SK-N-MC (cell line): Measurements from ENCODE around the gene CUX1.
A peak's percentile ranks its signal among the peaks of the same experiment; 100 is the strongest.

Experiments
- DNase-seq: peaks from one replicate; pipeline ENCODE4 v3.0.0-alpha.2; 2011; ENCODE audit warnings: low read depth, low spot score
- H3K27ac ChIP-seq: fragments of 200-600 bp; sonication (generic); 2 replicates; pipeline ENCODE4 v1.5.1; 2016; ENCODE audit warnings: mixed run types
- H3K36me3 ChIP-seq: fragments of 200-600 bp; sonication (generic); 2 replicates; pipeline ENCODE4 v1.6.1; 2017; ENCODE audit warnings: antibody characterized with exemption, low read length, mixed read lengths; ENCODE audit not compliant: insufficient read depth
- H3K4me3 ChIP-seq: fragments of 200-600 bp; sonication (generic); 2 replicates; pipeline ENCODE4 v1.5.1; 2016
- H3K9ac ChIP-seq: fragments of 200-600 bp; sonication (generic); 2 replicates; pipeline ENCODE4 v1.8.0; 2017; ENCODE audit warnings: mixed run types, mixed read lengths; ENCODE audit not compliant: insufficient read length
- H3K9me3 ChIP-seq: fragments of 200-600 bp; sonication (generic); 2 replicates; pipeline ENCODE4 v1.6.1; 2017; ENCODE audit warnings: low read depth, mild to moderate bottlenecking, antibody characterized with exemption, low read length, moderate library complexity, mixed read lengths
- EZH2 ChIP-seq: fragments of 200-600 bp; sonication (generic); IDR thresholded peaks from one replicate; pipeline ENCODE4 v1.6.1; 2017; ENCODE audit warnings: antibody characterized with exemption
- FOXP2 ChIP-seq: optimal IDR thresholded peaks from 2 replicates; pipeline ENCODE3; 2011; ENCODE audit warnings: mild to moderate bottlenecking, moderate library complexity; ENCODE audit not compliant: insufficient read depth; ENCODE audit errors: extremely low read length, control extremely low read depth
- POLR2AphosphoS5 ChIP-seq: IDR thresholded peaks from 2 replicates; pipeline ENCODE4 v1.6.1; 2012; ENCODE audit warnings: mild to moderate bottlenecking, low read depth, low read length, borderline replicate concordance

CUX1 gene

GRCh38 chr7:101896941-101897340 is 79.5 kb downstream of the CUX1 start:
- Histone ChIP-seq H3K27ac (no peak overlapping the region), H3K4me3 (no peak overlapping the region), H3K36me3 (no peaks in the 10 kb centered on the region), H3K9me3 (no peaks in the 10 kb centered on the region), H3K9ac (no peak overlapping the region)
- TF ChIP-seq POLR2AphosphoS5 (no peak), FOXP2 (no peak), EZH2 (no peak)
- no peak for DNase-seq

GRCh38 chr7:101898106-101898505 is 80.7 kb downstream of the CUX1 start:
- no peak for TF ChIP-seq POLR2AphosphoS5
- TF ChIP-seq EZH2: no peak
- TF ChIP-seq FOXP2: no peak
- Histone ChIP-seq H3K9me3 (no peaks in the 10 kb centered on the region), H3K27ac (peak overlapping the region; percentile 19; the same call in 1 of the 2 replicates), H3K9ac (no peak overlapping the region), H3K36me3 (no peaks in the 10 kb centered on the region), H3K4me3 (peak overlapping the region; percentile 26; the same call in 1 of the 2 replicates)
- no peak for DNase-seq

DNA sequence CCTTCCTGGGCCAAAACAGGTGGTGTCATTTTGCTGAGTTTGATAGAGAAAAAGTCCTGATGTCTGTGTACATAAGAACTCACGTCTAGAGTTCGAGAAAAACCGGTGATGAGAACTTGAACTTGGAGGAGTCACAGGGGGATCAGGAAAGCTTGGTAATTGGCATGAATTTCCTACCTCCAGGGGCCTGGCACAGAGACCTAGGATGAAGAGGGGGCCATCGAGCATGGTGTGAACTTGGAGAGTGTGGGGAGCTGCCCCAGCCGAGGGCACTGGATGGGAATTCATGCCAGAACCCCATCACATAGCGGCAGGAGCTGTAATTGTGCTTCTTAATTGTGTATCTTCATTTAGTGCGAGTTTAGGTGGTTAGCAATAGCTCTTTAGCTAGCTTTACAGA is 82.2 kb downstream of the CUX1 start:
- Histone ChIP-seq H3K4me3 (no peak overlapping the region), H3K36me3 (no peaks in the 10 kb centered on the region), H3K27ac (no peak overlapping the region), H3K9me3 (no peaks in the 10 kb centered on the region), H3K9ac (no peak overlapping the region)
- no peak for DNase-seq
- TF ChIP-seq POLR2AphosphoS5: no peak
- no peak for TF ChIP-seq FOXP2
- no peak for TF ChIP-seq EZH2

- Histone ChIP-seq H3K9me3 (no peaks in the 10 kb centered on the region), H3K36me3 (no peaks in the 10 kb centered on the region), H3K9ac (no peak overlapping the region), H3K4me3 (no peak overlapping the region), H3K27ac (no peak overlapping the region)
- TF ChIP-seq EZH2 (no peak), POLR2AphosphoS5 (no peak), FOXP2 (no peak)
- DNase-seq: no peak
These were observed 82.7 kb downstream of the CUX1 start for GRCh38 chr7:101900103-101900502.

GRCh38 chr7:101901661-101902491 is 84.5 kb downstream of the CUX1 start:
- TF ChIP-seq FOXP2 (no peak), POLR2AphosphoS5 (no peak), EZH2 (no peak)
- H3K36me3 ChIP-seq: no peaks in the 10 kb centered on the region
- H3K9me3 ChIP-seq: no peaks in the 10 kb centered on the region
- no peak for DNase-seq
- no peak overlapping the region for H3K27ac ChIP-seq
- no peak overlapping the region for H3K4me3 ChIP-seq
- H3K9ac ChIP-seq: no peak overlapping the region

GRCh38 chr7:101902680-101903514 is 85.5 kb downstream of the CUX1 start:
- TF ChIP-seq EZH2: no peak
- no peak for TF ChIP-seq FOXP2
- no peak for TF ChIP-seq POLR2AphosphoS5
- Histone ChIP-seq H3K9ac (no peak overlapping the region), H3K9me3 (no peaks in the 10 kb centered on the region), H3K27ac (no peak overlapping the region), H3K36me3 (no peaks in the 10 kb centered on the region), H3K4me3 (no peak overlapping the region)
- no peak for DNase-seq

DNA sequence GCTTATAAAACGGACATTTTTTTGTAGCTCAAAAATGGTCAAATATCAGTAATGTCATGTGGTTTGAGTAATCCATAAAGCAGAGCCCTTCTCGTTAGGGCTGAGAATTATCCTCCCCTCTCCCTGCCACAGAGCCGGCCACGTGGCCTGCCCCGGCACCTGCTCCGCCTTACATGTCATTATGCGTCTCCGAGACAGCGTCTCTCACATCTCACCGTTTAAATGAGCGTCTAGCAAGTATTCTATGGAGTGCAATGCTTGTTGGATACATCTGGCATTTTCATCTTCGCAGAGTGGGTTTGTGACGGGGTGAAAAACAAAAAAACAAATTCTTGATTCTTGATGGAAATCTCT is 86.1 kb downstream of the CUX1 start:
- no peaks in the 10 kb centered on the region for H3K9me3 ChIP-seq
- H3K4me3 ChIP-seq: no peak overlapping the region
- no peak overlapping the region for H3K9ac ChIP-seq
- no peak for TF ChIP-seq POLR2AphosphoS5
- TF ChIP-seq FOXP2: no peak
- no peak for TF ChIP-seq EZH2
- H3K27ac ChIP-seq: no peak overlapping the region
- DNase-seq: no peak
- H3K36me3 ChIP-seq: no peaks in the 10 kb centered on the region

DNA sequence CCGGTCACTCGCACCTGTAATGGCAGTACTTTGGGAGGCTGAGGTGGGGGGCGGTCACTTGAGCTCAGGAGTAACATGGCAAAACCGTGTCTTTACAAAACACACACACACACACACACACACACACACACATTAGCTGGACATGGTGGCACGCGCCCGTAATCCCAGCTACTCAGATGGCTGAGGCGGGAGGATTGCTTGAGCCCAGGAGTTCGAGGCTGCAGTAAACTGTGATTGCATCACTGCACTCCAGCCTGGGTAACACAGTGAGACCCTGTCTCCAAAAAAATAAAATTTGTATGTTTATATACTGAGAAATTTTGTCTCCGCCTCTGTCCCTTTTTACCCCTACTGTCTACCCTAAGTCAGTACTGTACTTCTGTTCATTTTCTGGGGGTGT is 86.6 kb downstream of the CUX1 start:
- Histone ChIP-seq H3K9ac (no peak overlapping the region), H3K36me3 (no peaks in the 10 kb centered on the region), H3K4me3 (no peak overlapping the region), H3K27ac (no peak overlapping the region), H3K9me3 (no peaks in the 10 kb centered on the region)
- TF ChIP-seq POLR2AphosphoS5 (no peak), EZH2 (no peak), FOXP2 (no peak)
- DNase-seq: no peak
